HCT116 (cell line): ENCODE measurements around the gene ESYT1. TPM values are rescaled to one million over a fixed set of nuclear protein-coding genes. Genes with fewer than 3 reads are reported as not detected.

Source experiments
- ATAC-seq: fragments of 200-7000 bp; cut with Tn5 transposase; 2 replicates; pipeline ENCODE4 v1.9.1; 2020; ENCODE audit warnings: mild to moderate bottlenecking, moderate library complexity
- BruUV-seq: library from RNA; stranded (reverse); fragments of 400-500 nt; replicated peaks from 2 replicates; lab custom pipeline; 2021; lab: Mats Ljungman, UMichigan
- CTCF ChIA-PET: fragments of 300-600 bp; sonication (Branson Sonifier 250); formaldehyde crosslinking; loops from one replicate; lab custom pipeline; 2021; ENCODE audit warnings: antibody characterized with exemption; lab: Charles Lee
- POLR2A ChIA-PET: fragments of 300-600, 350-600 bp; sonication (Branson Sonifier 250); formaldehyde crosslinking; loops from one replicate; lab custom pipeline; 2021; ENCODE audit warnings: antibody characterized with exemption; lab: Charles Lee
- RAD21 ChIA-PET, 2 experiments: fragments of 300-600 bp; sonication (Branson Sonifier 250); formaldehyde crosslinking; loops; one replicate each; lab custom pipeline; 2023; ENCODE audit warnings: low total read pairs in 2 of 2; ENCODE audit not compliant: uncharacterized antibody in 2 of 2, unreplicated experiment in 2 of 2, low non-redundant PET in 1 of 2; lab: Charles Lee
- DNase-seq: peaks from one replicate; pipeline ENCODE4 v3.0.0-alpha.2; 2010; ENCODE audit warnings: low read depth, low spot score
- H2AFZ ChIP-seq: fragments of 200-600 bp; shearing (Covaris generic), sonication (generic); 2 replicates; pipeline ENCODE4 v1.6.1; 2017; ENCODE audit warnings: low read depth, mixed run types, mixed read lengths, antibody characterized with exemption, low read length; ENCODE audit not compliant: poor library complexity, severe bottlenecking
- H3K27ac ChIP-seq: 2 replicates; pipeline ENCODE4 v1.5.1; 2012; ENCODE audit warnings: low read depth, low read length
- H3K27me3 ChIP-seq: fragments of 200-600 bp; sonication (generic); 2 replicates; pipeline ENCODE4 v1.6.1; 2016; ENCODE audit warnings: mixed run types, low read length, mixed read lengths; ENCODE audit not compliant: insufficient read depth
- H3K36me3 ChIP-seq, 2 experiments: fragments of 200-500 bp in 1 of 2; fragments of 200-600 bp in 1 of 2; sonication (Bioruptor generic) in 1 of 2; sonication (generic) in 1 of 2; 2 replicates each; pipeline versions ENCODE4 v1.5.1 to v1.6.1; 2014 to 2016; ENCODE audit warnings: low read length in 2 of 2, inconsistent platforms in 1 of 2, mixed read lengths in 1 of 2, mixed run types in 1 of 2; ENCODE audit not compliant: insufficient read depth in 2 of 2, control insufficient read depth in 1 of 2
- H3K4me1 ChIP-seq, 2 experiments: fragments of 200-600 bp in 1 of 2; sonication (generic) in 1 of 2; 2 replicates each; pipeline versions ENCODE4 v1.5.1 to v1.6.1; 2012 to 2017; ENCODE audit warnings: low read length in 2 of 2, inconsistent platforms in 1 of 2, mild to moderate bottlenecking in 1 of 2, mixed read lengths in 1 of 2, mixed run types in 1 of 2, moderate library complexity in 1 of 2; ENCODE audit not compliant: insufficient read depth in 2 of 2, control insufficient read depth in 1 of 2
- H3K4me2 ChIP-seq: fragments of 200-600 bp; sonication (generic); 2 replicates; pipeline ENCODE4 v1.6.1; 2017; ENCODE audit warnings: mixed run types, low read length, mixed read lengths
- H3K4me3 ChIP-seq, 2 experiments: fragments of 200-600 bp in 1 of 2; sonication (generic) in 1 of 2; replicated peaks in 1 of 2; 2 replicates each; pipeline ENCODE4 v1.5.1; 2011 to 2016; ENCODE audit warnings: low read length in 2 of 2, control low read depth in 1 of 2, low read depth in 1 of 2, mild to moderate bottlenecking in 1 of 2, mixed read lengths in 1 of 2, mixed run types in 1 of 2
- H3K79me2 ChIP-seq: fragments of 200-600 bp; sonication (generic); 2 replicates; pipeline ENCODE4 v1.6.1; 2017; ENCODE audit warnings: mild to moderate bottlenecking, mixed run types, low read length, moderate library complexity, mixed read lengths; ENCODE audit not compliant: insufficient read depth
- H3K9ac ChIP-seq: fragments of 200-600 bp; sonication (generic); 2 replicates; pipeline ENCODE4 v1.6.1; 2016; ENCODE audit warnings: low read length, mixed read lengths
- H3K9me2 ChIP-seq: fragments of 200-600 bp; sonication (generic), shearing (Covaris generic); 2 replicates; pipeline ENCODE4 v1.6.1; 2017; ENCODE audit warnings: mixed run types, mild to moderate bottlenecking, moderate library complexity; ENCODE audit not compliant: insufficient read depth
- H3K9me3 ChIP-seq, 2 experiments: fragments of 200-500 bp in 1 of 2; fragments of 200-600 bp in 1 of 2; sonication (Bioruptor generic) in 1 of 2; sonication (generic) in 1 of 2; 2 replicates each; pipeline ENCODE4 v1.6.1; 2014 to 2017; ENCODE audit warnings: low read length in 2 of 2, mixed read lengths in 2 of 2, inconsistent platforms in 1 of 2, low read depth in 1 of 2, mild to moderate bottlenecking in 1 of 2, mixed run types in 1 of 2, moderate library complexity in 1 of 2; ENCODE audit not compliant: control insufficient read depth in 1 of 2, insufficient read depth in 1 of 2
- H4K20me1 ChIP-seq: fragments of 200-600 bp; sonication (generic), shearing (Covaris generic); 2 replicates; pipeline ENCODE4 v1.6.1; 2017; ENCODE audit warnings: mixed run types, mild to moderate bottlenecking, moderate library complexity; ENCODE audit not compliant: insufficient read depth
- ATF3 ChIP-seq: IDR thresholded peaks from 2 replicates; pipeline ENCODE4 v1.6.1; 2012
- CEBPB ChIP-seq: IDR thresholded peaks from 2 replicates; pipeline ENCODE4 v1.6.1; 2012; ENCODE audit warnings: low read depth
- CTCF ChIP-seq, 3 experiments: fragments of 200-600 bp in 1 of 3; sonication (generic) in 1 of 3; IDR thresholded peaks in 2 of 3; conservative IDR thresholded peaks in 1 of 3; 2 replicates each; pipeline ENCODE4 v1.5.1; 2012 to 2017; ENCODE audit warnings: low read depth in 2 of 3, low read length in 2 of 3, antibody characterized with exemption in 1 of 3, borderline replicate concordance in 1 of 3, control low read depth in 1 of 3, mild to moderate bottlenecking in 1 of 3, mixed read lengths in 1 of 3, mixed run types in 1 of 3, moderate library complexity in 1 of 3; ENCODE audit not compliant: insufficient read depth in 1 of 3
- EGR1 ChIP-seq: IDR thresholded peaks from 2 replicates; pipeline ENCODE4 v1.6.1; 2012; ENCODE audit warnings: low read depth
- ELF1 ChIP-seq: IDR thresholded peaks from 2 replicates; pipeline ENCODE4 v1.6.1; 2012; ENCODE audit warnings: low read depth, borderline replicate concordance
- EZH2 ChIP-seq: fragments of 200-600 bp; sonication (generic); IDR thresholded peaks from 2 replicates; pipeline ENCODE4 v1.6.1; 2017; ENCODE audit warnings: antibody characterized with exemption, mixed run types
- EZH2phosphoT487 ChIP-seq: fragments of 200-600 bp; IDR thresholded peaks from 2 replicates; pipeline ENCODE4 v1.6.1; 2018; ENCODE audit warnings: antibody characterized with exemption, borderline replicate concordance
- FOSL1 ChIP-seq: IDR thresholded peaks from 2 replicates; pipeline ENCODE4 v1.6.1; 2012; ENCODE audit warnings: low read depth
- JUND ChIP-seq: IDR thresholded peaks from 2 replicates; pipeline ENCODE4 v1.6.1; 2012
- POLR2A ChIP-seq: IDR thresholded peaks from 2 replicates; pipeline ENCODE4 v1.7.0; 2011; ENCODE audit warnings: borderline replicate concordance; ENCODE audit not compliant: insufficient read depth, insufficient read length; ENCODE audit errors: extremely low read depth
- RAD21 ChIP-seq: IDR thresholded peaks from 2 replicates; pipeline ENCODE4 v1.6.1; 2012; ENCODE audit warnings: low read depth, mild to moderate bottlenecking
- REST ChIP-seq: IDR thresholded peaks from 2 replicates; pipeline ENCODE4 v1.6.1; 2012; ENCODE audit warnings: low read depth
- SIN3A ChIP-seq: IDR thresholded peaks from 2 replicates; pipeline ENCODE4 v1.6.1; 2012; ENCODE audit warnings: low read depth
- SP1 ChIP-seq: IDR thresholded peaks from 2 replicates; pipeline ENCODE4 v1.6.1; 2012; ENCODE audit warnings: low read depth
- SRF ChIP-seq: IDR thresholded peaks from 2 replicates; pipeline ENCODE4 v1.6.1; 2012; ENCODE audit warnings: low read depth
- TCF7L2 ChIP-seq: IDR thresholded peaks from 2 replicates; pipeline ENCODE4 v1.7.0; 2011; ENCODE audit warnings: borderline replicate concordance, inconsistent platforms; ENCODE audit not compliant: insufficient read depth, insufficient read length; ENCODE audit errors: extremely low read depth
- ZBTB33 ChIP-seq: IDR thresholded peaks from 2 replicates; pipeline ENCODE4 v1.6.1; 2011; ENCODE audit warnings: mild to moderate bottlenecking, low read length, moderate library complexity; ENCODE audit not compliant: insufficient replicate concordance; ENCODE audit errors: extremely low read depth
- ZNF274 ChIP-seq: fragments of 200-500 bp; sonication (Bioruptor generic); IDR thresholded peaks from 2 replicates; pipeline ENCODE4 v1.6.1; 2014; ENCODE audit warnings: mild to moderate bottlenecking, low read depth, low read length, inconsistent platforms
- intact Hi-C: fragments of 100-400 bp; cut with micrococcal nuclease; formaldehyde crosslinking; loops from 2 replicates; pipeline ENCODE4 v1.10.0; 2022
- total RNA-seq: library from RNA; stranded (reverse); gene quantifications from one replicate; pipeline ENCODE4 v1.2.1, GENCODE V29; 2021; ENCODE audit not compliant: unreplicated experiment

ESYT1 gene
- total RNA-seq, 1 experiment from 2014 or later, result 80.9 TPM

- Histone ChIP-seq H3K79me2 (peaks cover 6% of the 10 kb centered on the region), H3K27ac (no peak overlapping the region), H3K36me3 (no peaks in the 10 kb centered on the region; a peak in 1 of 4 replicates), H3K9me2 (no peaks in the 10 kb centered on the region), H2AFZ (no peak overlapping the region), H4K20me1 (no peaks in the 10 kb centered on the region), H3K9me3 (no peaks in the 10 kb centered on the region), H3K4me1 (peaks cover 18 to 30% of the 10 kb centered on the region in 2 experiments), H3K9ac (peak overlapping the region; percentile 80), H3K27me3 (no peaks in the 10 kb centered on the region), H3K4me3 (peak overlapping the region in 1 of 2 experiments; percentile 71; a peak in 3 of 4 replicates), H3K4me2 (peak overlapping the region; percentile 81)
- DNase-seq (no peak), ATAC-seq (no peak)
- CTCF ChIA-PET, result no interaction called here
- TF ChIP-seq ATF3 (no peak), EZH2phosphoT487 (no peak), SRF (no peak), EGR1 (no peak), RAD21 (no peak), CTCF (IDR thresholded peaks at IDR 0.05 in 2 of 3, conservative IDR thresholded peaks at IDR 0.05 in 1 of 3; ENCODE audit: borderline replicate concordance in 1 of 3, insufficient read depth in 1 of 3, low read depth in 2 of 3, low read length in 2 of 3) (no peak), ZBTB33 (no peak), JUND (no peak), SP1 (no peak), REST (no peak), FOSL1 (no peak), ZNF274 (no peak), POLR2A (no peak), EZH2 (no peak), ELF1 (no peak), SIN3A (no peak), CEBPB (no peak), TCF7L2 (no peak)
- intact Hi-C loops, result loop anchor here (2.0 kb wide), 1 partner anchor 25 kb away; the partner anchor contains the start of gene ESYT1
- POLR2A ChIA-PET, result no interaction called here
- RAD21 ChIA-PET, result no interaction called here
- BruUV-seq, result no TSS peak
Measured at GRCh38 chr12:56153678-56154065, 25.6 kb downstream of the ESYT1 start.
